ENCODE results near the gene NR4A1.

The NR4A1 gene

GRCh38 chr12:52069327-52070184, 18.3 kb downstream of the NR4A1 start, which contains the start of gene ATG101:
ATG101 (plus strand) TSS chr12:52069978; CDS start chr12:52073651, 3,673 bp downstream.
- peak; percentile 97 for DNase-seq (ENCODE audit: insufficient read length, low spot score)
- TF ChIP-seq SPI1 (IDR thresholded peaks at IDR 0.05; ENCODE audit: low read depth, low read length): peak; percentile 49
- peak; percentile 51; the same call in 1 of the 2 replicates for TF ChIP-seq POU2F2 (IDR thresholded peaks at IDR 0.05; ENCODE audit: low read depth, low read length)
- TF ChIP-seq POLR2AphosphoS5 (IDR thresholded peaks at IDR 0.05; ENCODE audit: low read depth, low read length): peak; percentile 89
- TF ChIP-seq TAF1 (IDR thresholded peaks at IDR 0.05; ENCODE audit: low read depth, low read length): peak; percentile 72
- peak; percentile 83 for TF ChIP-seq POLR2A (IDR thresholded peaks at IDR 0.05; ENCODE audit: low read depth, low read length)
- no peak for TF ChIP-seq PAX5 (IDR thresholded peaks at IDR 0.05; ENCODE audit: insufficient read depth, low read length, severe bottlenecking)
- peak; percentile 96 for FAIRE-seq

DNA sequence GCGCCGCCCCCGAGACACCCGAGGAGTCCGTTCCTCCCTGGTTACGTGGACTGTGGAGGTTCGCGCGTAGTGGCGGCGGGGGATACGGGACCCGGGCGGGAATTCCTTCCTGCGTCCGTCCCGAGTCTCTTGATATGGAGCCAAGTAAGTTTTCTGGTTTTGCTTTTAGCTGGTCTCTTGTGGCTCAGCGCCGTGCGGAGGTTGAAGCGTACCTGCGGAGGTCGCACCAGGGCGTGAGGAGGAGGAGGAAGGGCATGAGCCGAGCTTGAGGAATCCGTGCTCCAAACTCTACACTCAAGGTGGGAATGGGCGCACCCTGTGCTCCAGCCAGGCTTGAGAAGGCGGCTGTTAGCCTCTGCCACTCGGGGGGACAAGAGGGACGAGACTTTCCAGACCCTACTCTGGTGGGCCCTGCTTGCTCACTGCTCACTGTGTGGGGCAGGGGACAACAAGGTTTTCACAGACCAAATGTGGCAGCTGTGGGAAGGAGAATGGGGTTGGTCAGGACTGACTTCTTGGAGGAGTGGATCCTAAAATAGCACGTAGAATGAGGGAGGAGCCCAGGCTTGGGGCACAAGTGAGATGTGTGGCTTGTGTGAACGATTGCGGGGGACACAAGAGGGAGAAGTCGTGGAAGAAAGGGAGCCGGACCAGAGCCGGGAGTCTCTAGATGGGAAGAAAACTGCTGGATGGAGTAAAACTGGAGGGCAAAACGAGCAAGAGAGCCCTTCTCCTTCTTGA, 19.1 kb downstream of the NR4A1 start:
- TF ChIP-seq SPI1 (IDR thresholded peaks at IDR 0.05; ENCODE audit: low read depth, low read length) (no peak), POU2F2 (IDR thresholded peaks at IDR 0.05; ENCODE audit: low read depth, low read length) (no peak), POLR2AphosphoS5 (IDR thresholded peaks at IDR 0.05; ENCODE audit: low read depth, low read length) (no peak), PAX5 (IDR thresholded peaks at IDR 0.05; ENCODE audit: insufficient read depth, low read length, severe bottlenecking) (no peak), POLR2A (IDR thresholded peaks at IDR 0.05; ENCODE audit: low read depth, low read length) (no peak), TAF1 (IDR thresholded peaks at IDR 0.05; ENCODE audit: low read depth, low read length) (no peak)
- DNase-seq (ENCODE audit: insufficient read length, low spot score): no peak
- no peak for FAIRE-seq

- DNase-seq (ENCODE audit: insufficient read length, low spot score): no peak
- TF ChIP-seq SPI1 (IDR thresholded peaks at IDR 0.05; ENCODE audit: low read depth, low read length) (no peak), PAX5 (IDR thresholded peaks at IDR 0.05; ENCODE audit: insufficient read depth, low read length, severe bottlenecking) (no peak), POLR2AphosphoS5 (IDR thresholded peaks at IDR 0.05; ENCODE audit: low read depth, low read length) (no peak), POLR2A (IDR thresholded peaks at IDR 0.05; ENCODE audit: low read depth, low read length) (no peak)
- peak; percentile 41 for FAIRE-seq
These were observed 22.5 kb downstream of the NR4A1 start for GRCh38 chr12:52073531-52074381.

- no peak for DNase-seq (ENCODE audit: insufficient read length, low spot score)
- no peak for FAIRE-seq
- TF ChIP-seq PAX5 (IDR thresholded peaks at IDR 0.05; ENCODE audit: insufficient read depth, low read length, severe bottlenecking) (no peak), POU2F2 (IDR thresholded peaks at IDR 0.05; ENCODE audit: low read depth, low read length) (no peak), TAF1 (IDR thresholded peaks at IDR 0.05; ENCODE audit: low read depth, low read length) (no peak), POLR2A (IDR thresholded peaks at IDR 0.05; ENCODE audit: low read depth, low read length) (no peak), POLR2AphosphoS5 (IDR thresholded peaks at IDR 0.05; ENCODE audit: low read depth, low read length) (no peak), SPI1 (IDR thresholded peaks at IDR 0.05; ENCODE audit: low read depth, low read length) (no peak)
These were observed 23.9 kb downstream of the NR4A1 start for GRCh38 chr12:52074971-52075724.

- TF ChIP-seq SPI1 (IDR thresholded peaks at IDR 0.05; ENCODE audit: low read depth, low read length): no peak
- TF ChIP-seq TAF1 (IDR thresholded peaks at IDR 0.05; ENCODE audit: low read depth, low read length): no peak
- no peak for TF ChIP-seq PAX5 (IDR thresholded peaks at IDR 0.05; ENCODE audit: insufficient read depth, low read length, severe bottlenecking)
- TF ChIP-seq POLR2A (IDR thresholded peaks at IDR 0.05; ENCODE audit: low read depth, low read length): no peak
- no peak for TF ChIP-seq POU2F2 (IDR thresholded peaks at IDR 0.05; ENCODE audit: low read depth, low read length)
- no peak for TF ChIP-seq POLR2AphosphoS5 (IDR thresholded peaks at IDR 0.05; ENCODE audit: low read depth, low read length)
- DNase-seq (ENCODE audit: insufficient read length, low spot score) (no peak), FAIRE-seq (no peak)
These were observed 25.6 kb downstream of the NR4A1 start for GRCh38 chr12:52076811-52077210.

DNA sequence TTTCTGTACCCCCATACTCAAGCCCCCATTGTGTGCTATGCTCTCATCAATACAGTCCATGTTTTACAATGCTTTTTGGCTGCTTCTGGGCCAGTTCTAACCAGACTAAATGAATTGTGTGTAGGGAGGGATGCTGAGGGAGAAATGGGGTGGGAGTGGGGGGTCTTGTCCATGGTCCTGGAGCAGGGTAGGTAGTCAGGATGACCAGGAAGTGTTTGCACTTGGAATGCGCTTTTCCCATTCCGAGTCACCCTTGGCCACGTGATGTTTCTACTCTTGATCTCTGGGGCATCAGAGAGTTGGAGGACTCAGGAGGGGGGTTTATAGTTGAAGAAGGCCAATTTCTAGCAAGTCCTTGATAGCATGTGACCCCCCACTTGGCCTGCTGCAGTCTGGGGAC, 27.0 kb downstream of the NR4A1 start:
- TF ChIP-seq POLR2A (IDR thresholded peaks at IDR 0.05; ENCODE audit: low read depth, low read length): no peak
- TF ChIP-seq POU2F2 (IDR thresholded peaks at IDR 0.05; ENCODE audit: low read depth, low read length): no peak
- no peak for TF ChIP-seq PAX5 (IDR thresholded peaks at IDR 0.05; ENCODE audit: insufficient read depth, low read length, severe bottlenecking)
- no peak for TF ChIP-seq POLR2AphosphoS5 (IDR thresholded peaks at IDR 0.05; ENCODE audit: low read depth, low read length)
- no peak for TF ChIP-seq SPI1 (IDR thresholded peaks at IDR 0.05; ENCODE audit: low read depth, low read length)
- TF ChIP-seq TAF1 (IDR thresholded peaks at IDR 0.05; ENCODE audit: low read depth, low read length): no peak
- FAIRE-seq (no peak), DNase-seq (ENCODE audit: insufficient read length, low spot score) (no peak)

DNA sequence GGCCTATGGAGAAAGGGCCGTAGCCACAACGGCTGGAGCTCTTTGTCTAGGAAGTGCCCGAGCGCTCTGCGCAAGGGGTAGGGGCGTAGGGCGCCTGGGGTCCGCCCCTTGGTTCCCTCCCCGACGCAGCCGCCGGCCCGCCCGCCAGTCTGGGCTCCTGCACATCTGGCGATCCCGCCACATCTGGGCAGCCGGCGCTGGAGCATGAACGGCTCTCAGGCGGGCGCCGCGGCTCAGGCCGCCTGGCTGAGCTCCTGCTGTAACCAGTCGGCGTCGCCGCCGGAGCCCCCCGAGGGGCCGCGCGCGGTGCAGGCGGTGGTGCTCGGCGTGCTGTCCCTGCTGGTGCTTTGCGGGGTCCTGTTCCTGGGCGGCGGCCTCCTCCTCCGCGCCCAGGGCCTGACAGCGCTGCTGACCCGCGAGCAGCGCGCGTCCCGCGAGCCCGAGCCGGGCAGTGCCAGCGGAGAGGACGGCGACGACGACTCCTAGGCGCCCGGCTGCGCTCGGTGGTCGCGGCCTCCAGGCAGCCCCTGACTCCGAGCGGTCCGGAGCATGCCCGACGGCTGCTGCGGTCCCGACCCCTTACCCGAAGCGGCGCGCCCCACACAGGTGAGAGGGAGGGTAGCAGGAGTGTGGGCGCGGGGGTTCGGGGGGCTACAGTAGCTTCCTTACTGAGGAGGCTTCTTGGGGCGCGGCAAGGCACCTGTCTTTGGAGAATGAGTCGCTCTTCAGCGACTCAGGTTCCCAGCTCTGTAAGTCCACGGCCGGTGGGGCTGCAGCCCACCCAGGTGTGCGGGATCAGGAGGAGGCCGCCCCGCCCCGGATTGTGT, 28.5 kb downstream of the NR4A1 start, which contains the start of gene SMIM41:
TSS of gene SMIM41 (plus strand) at position 129 of the 827 bp plus-strand sequence. CDS start at position 205, 76 bp downstream.
- no peak for FAIRE-seq
- no peak for TF ChIP-seq POLR2A (IDR thresholded peaks at IDR 0.05; ENCODE audit: low read depth, low read length)
- TF ChIP-seq POU2F2 (IDR thresholded peaks at IDR 0.05; ENCODE audit: low read depth, low read length): no peak
- no peak for TF ChIP-seq POLR2AphosphoS5 (IDR thresholded peaks at IDR 0.05; ENCODE audit: low read depth, low read length)
- TF ChIP-seq PAX5 (IDR thresholded peaks at IDR 0.05; ENCODE audit: insufficient read depth, low read length, severe bottlenecking): no peak
- no peak for TF ChIP-seq SPI1 (IDR thresholded peaks at IDR 0.05; ENCODE audit: low read depth, low read length)
- no peak for TF ChIP-seq TAF1 (IDR thresholded peaks at IDR 0.05; ENCODE audit: low read depth, low read length)
- no peak for DNase-seq (ENCODE audit: insufficient read length, low spot score)

Data from GM12891 (cell line).